HG02938 (cell line): ENCODE data around the gene RNFT2.

Experiments
- ATAC-seq: cut with Tn5 transposase; IDR thresholded peaks from one replicate; pipeline ENCODE4 v1.9.1; 2021; ENCODE audit warnings: mild to moderate bottlenecking, moderate library complexity; ENCODE audit not compliant: unreplicated experiment

RNFT2 gene

GRCh38 chr12:116896411-116896924, 158.4 kb downstream of the RNFT2 start:
- no peak for ATAC-seq

- no peak for ATAC-seq
Observed at GRCh38 chr12:116897476-116897875, 159.4 kb downstream of the RNFT2 start.

- no peak for ATAC-seq
Observed at GRCh38 chr12:116898669-116899068, 160.6 kb downstream of the RNFT2 start.

- ATAC-seq = no peak
Observed at GRCh38 chr12:116901612-116902011, 163.5 kb downstream of the RNFT2 start.
